Mucosa of descending colon (tissue), 3 donors: ENCODE measurements around the gene SPINT3. TPM values are rescaled to one million over a fixed set of nuclear protein-coding genes. Genes with fewer than 3 reads are reported as not detected.

Experiments used
- ATAC-seq: fragments of 200-7000 bp; cut with Tn5 transposase; one replicate; pipeline ENCODE4 v1.9.1; 2020; ENCODE audit warnings: mild to moderate bottlenecking, moderate library complexity
- DNase-seq, 3 donors: peaks; one replicate each; pipeline ENCODE4 v3.0.0-alpha.2; 2020
- H3K36me3 ChIP-seq: fragments of 200-600 bp; one replicate; pipeline ENCODE4 v1.8.0; 2021; ENCODE audit warnings: low read depth, mild to moderate bottlenecking
- H3K4me1 ChIP-seq: fragments of 200-600 bp; one replicate; pipeline ENCODE4 v1.8.0; 2021; ENCODE audit warnings: low read depth, mild to moderate bottlenecking
- H3K4me3 ChIP-seq: fragments of 200-600 bp; one replicate; pipeline ENCODE4 v1.8.0; 2021; ENCODE audit warnings: mild to moderate bottlenecking
- H3K9me3 ChIP-seq: fragments of 200-600 bp; one replicate; pipeline ENCODE4 v1.8.0; 2021; ENCODE audit warnings: mild to moderate bottlenecking
- CTCF ChIP-seq: fragments of 200-600 bp; IDR thresholded peaks from one replicate; pipeline ENCODE4 v1.8.0; 2022; ENCODE audit warnings: antibody characterized with exemption, mild to moderate bottlenecking
- intact Hi-C, 2 donors: fragments of 100-400 bp; cut with DNase I in 1 of 2; cut with micrococcal nuclease in 1 of 2; formaldehyde crosslinking; loops; one replicate each; pipeline versions ENCODE4 v1.11.0 to v1.11.1; 2022; cut with DNase I, micrococcal nuclease
- total RNA-seq, 3 donors: library from RNA; stranded (reverse); fragmentation: NEBNext Ultra II Directional in 2 of 3; extraction: Animal tissue kit (Norgen Biotek cat#: 25700) in 2 of 3; gene quantifications; one replicate each; pipeline versions ENCODE4 v1.2.1 to v1.2.4, GENCODE V29; 2021 to 2023
- donor health status: DM: no; HTN: no; CAD: no; lungs with moderate emphysema.
- donor health status: DM: no; HTN: no; CAD: no.
- donor health status: DM: no; HTN: yes; CAD: no.

The SPINT3 gene
- total RNA-seq, 3 donors from 2014 or later = not detected

GRCh38 chr20:45548410-45548809, 33.0 kb upstream of the SPINT3 start:
- no peak for TF ChIP-seq CTCF

GRCh38 chr20:45547206-45547770, 31.9 kb upstream of the SPINT3 start, which contains the start of gene EPPIN:
TSS of gene EPPIN (minus strand) at chr20:45547401. CDS start at chr20:45547357, 44 bp downstream.
- Histone ChIP-seq H3K4me3 (no peak within 1 kb of the TSS), H3K36me3 (no peaks in the 10 kb centered on the region), H3K4me1 (peaks cover 3% of the 10 kb centered on the region), H3K9me3 (no peaks in the 10 kb centered on the region)
- ATAC-seq (no peak), DNase-seq (no peak)
- TF ChIP-seq CTCF = no peak
- intact Hi-C loops = no loop called here

More at GRCh38 chr20:45548410-45548809, 33.0 kb upstream of the SPINT3 start:
- H3K4me3 ChIP-seq = no peak overlapping the region
- DNase-seq = no peak
- no peaks in the 10 kb centered on the region for H3K9me3 ChIP-seq
- H3K4me1 ChIP-seq = peaks cover 3% of the 10 kb centered on the region
- ATAC-seq = no peak
- intact Hi-C loops = no loop called here
- H3K36me3 ChIP-seq = no peaks in the 10 kb centered on the region

GRCh38 chr20:45545754-45546453, 30.5 kb upstream of the SPINT3 start:
- H3K9me3 ChIP-seq = no peaks in the 10 kb centered on the region
- no peak for TF ChIP-seq CTCF
- no peaks in the 10 kb centered on the region for H3K4me1 ChIP-seq
- ATAC-seq (peak; percentile 68), DNase-seq (no peak)
- H3K36me3 ChIP-seq = no peaks in the 10 kb centered on the region
- H3K4me3 ChIP-seq = no peak overlapping the region
- intact Hi-C loops = no loop called here

GRCh38 chr20:45545351-45545750, 29.9 kb upstream of the SPINT3 start:
- Histone ChIP-seq H3K36me3 (no peaks in the 10 kb centered on the region), H3K4me1 (no peaks in the 10 kb centered on the region), H3K9me3 (no peaks in the 10 kb centered on the region), H3K4me3 (no peak overlapping the region)
- no peak for TF ChIP-seq CTCF
- DNase-seq (no peak), ATAC-seq (no peak)
- intact Hi-C loops = no loop called here

- H3K36me3 ChIP-seq = no peaks in the 10 kb centered on the region
- TF ChIP-seq CTCF = no peak
- H3K9me3 ChIP-seq = no peaks in the 10 kb centered on the region
- no peaks in the 10 kb centered on the region for H3K4me1 ChIP-seq
- DNase-seq (no peak), ATAC-seq (no peak)
- intact Hi-C loops = no loop called here
- H3K4me3 ChIP-seq = no peak within 1 kb of the TSS
These were observed 24.0 kb upstream of the SPINT3 start, which contains the start of gene WFDC6 for GRCh38 chr20:45539382-45539781. TSS of gene WFDC6 (minus strand) at chr20:45539482. CDS start at chr20:45539407, 75 bp downstream.
